ENCODE data around the gene KLK12.
"Not testable (repeated sequence)": the region's sequence is repeated elsewhere in the genome, so short reads cannot be mapped to it uniquely, and the experiment has no call there.

Gene KLK12

DNA sequence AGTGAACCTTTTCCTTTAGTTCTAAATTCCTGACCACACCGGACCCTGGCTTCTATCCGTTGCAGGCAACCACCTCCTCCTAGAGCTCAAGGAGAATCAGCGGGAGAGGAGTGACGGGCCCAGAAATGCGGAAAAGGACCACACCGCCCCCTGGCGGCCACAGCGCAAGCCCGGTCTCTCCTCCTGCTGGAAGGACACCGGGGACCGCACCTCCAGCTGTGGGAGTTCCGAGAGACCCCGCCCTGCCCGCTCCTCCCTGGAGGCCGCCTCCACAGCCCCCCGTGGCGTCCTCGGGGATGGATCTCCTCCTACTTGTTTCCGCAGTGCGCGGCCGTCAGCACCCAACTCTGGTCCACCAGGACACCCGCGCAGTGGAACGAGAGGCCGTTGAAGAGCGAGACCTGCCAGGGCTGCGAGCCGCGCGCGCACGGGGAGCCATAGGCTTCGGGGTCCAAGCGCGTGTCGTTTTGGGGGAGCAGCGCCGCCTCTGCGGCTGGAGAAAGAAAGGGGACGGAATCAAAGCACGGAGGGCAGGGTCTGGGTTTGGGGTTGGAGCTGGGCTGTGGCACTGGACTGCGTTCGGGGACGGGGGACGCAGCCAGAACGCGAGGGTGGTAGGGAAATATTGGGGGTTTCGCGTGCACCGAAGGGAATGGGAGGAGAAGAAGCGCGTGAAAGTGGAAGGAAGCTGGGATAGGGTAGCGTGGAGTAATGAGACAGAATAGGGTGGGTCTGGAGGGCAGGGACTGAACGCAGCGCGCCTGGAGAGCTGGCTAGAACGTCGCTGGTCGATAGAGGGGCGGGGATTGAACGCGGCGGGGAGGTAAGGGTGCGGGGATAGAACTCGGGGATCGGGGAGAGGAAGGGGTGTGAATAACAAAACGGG lies 17.8 kb downstream of the KLK12 start:
- DNase-seq (ENCODE audit: low read depth in 2 of 2, low spot score in 1 of 2): peak in 1 of 2 donors; percentile 24

DNA sequence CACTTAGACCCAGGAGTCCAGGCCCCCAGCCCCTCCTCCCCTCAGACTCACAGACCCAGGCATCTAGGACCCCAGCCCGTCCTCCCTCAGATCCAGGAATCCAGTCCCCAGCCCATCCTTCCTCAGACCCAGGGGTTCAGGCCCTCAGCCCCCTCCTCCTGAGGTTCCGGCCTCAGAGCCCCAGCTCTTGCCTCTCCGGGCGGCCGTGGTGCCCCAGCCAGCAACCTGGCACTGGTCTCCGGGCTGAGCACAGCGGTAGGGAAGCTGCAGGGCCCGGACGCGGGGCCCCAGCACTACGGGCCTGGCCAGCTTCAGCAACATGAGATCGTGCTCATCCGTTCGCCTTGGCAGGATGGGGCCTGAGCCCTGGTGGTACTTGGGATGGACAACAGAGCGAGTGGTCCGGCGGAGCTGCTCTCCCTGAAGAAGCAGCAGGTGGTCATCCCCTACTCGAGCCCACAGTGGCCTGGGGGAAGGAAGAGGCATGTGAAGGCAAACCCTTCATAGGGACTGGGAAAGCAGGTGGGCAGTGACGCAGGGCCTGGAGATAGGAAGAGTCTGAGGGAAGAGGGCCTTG lies 19.0 kb downstream of the KLK12 start:
- no peak for DNase-seq (ENCODE audit: low read depth in 2 of 2, low spot score in 1 of 2)

DNA sequence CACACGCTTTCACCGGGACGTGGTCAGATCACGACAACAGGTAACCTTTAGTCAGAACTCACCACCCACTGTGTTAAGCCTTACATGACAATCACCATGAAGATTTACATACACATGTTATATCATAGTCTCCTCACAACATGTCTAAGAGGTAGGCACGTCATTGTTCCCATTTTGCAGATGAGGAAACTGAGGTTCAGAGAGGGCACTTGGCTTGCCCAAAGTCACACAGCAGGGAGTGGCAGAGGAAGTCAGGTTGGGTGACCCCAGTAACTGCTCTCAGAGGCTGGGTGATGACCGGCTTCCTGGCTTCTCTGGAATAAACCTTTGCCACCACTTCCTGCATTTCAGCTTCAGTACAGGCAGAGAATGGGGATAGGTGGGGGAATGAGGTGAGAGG lies 20.6 kb downstream of the KLK12 start:
- no peak for DNase-seq (ENCODE audit: low read depth in 2 of 2, low spot score in 1 of 2)

DNA sequence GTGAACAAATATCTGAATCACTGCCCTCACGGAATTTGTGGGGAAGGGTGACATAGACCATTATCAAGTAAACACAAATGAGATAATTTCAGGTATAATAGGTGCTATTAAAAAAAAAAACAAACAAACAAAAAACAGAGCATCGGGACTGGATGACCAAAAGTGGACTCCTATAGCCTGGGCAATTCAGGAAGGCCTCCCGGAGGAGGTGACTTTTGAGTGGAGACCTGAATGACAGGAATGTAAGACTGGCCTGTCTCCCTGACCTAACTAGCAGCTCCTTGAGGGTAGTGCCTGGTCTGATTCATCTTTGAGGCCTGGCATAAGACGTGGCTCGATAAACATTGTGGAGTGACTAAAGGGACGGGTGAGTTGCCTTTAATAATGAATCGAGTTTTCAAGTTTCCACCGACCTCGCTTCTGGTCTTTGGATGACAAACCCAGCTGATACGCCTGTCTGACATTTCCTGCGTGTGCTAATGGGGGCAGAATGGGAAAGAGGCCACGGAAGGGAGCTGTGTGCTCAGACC lies 22.1 kb downstream of the KLK12 start:
- DNase-seq (ENCODE audit: low read depth in 2 of 2, low spot score in 1 of 2): no peak

DNA sequence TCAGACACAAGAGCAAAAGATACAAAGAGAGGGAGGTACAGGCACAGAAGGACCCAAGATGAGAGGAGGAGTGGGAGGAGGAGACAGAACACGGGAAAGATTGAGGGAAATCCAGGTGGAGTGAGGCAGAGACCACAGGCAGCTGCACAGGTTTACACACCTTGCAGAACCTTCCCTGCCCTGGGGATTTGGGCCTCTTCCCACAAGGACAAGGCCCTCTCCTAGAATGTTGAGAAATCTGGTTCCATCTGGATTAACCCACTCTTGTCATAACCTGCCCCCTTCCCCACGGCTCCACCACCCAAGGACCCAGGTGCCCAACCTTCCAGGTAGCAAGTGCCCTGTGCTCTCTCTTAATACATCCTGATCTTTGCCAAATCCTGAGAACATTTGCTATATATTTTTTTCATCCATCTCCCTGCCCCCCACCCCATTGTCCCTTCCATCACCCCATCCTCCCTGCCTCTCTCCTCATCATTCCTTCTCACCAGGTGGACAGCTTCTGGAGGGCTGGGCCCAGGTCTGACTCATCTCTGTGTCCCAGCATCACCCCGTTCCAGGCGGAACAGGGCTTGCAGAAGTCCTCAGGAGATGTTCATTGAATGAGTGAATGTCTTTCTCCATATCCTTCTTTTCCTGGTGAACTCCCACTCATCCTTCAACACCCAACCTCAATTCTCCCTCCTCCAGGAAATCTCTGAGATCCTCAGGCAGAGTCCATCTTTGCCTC lies 24.6 kb downstream of the KLK12 start:
- no peak for DNase-seq (ENCODE audit: low read depth in 2 of 2, low spot score in 1 of 2)

DNA sequence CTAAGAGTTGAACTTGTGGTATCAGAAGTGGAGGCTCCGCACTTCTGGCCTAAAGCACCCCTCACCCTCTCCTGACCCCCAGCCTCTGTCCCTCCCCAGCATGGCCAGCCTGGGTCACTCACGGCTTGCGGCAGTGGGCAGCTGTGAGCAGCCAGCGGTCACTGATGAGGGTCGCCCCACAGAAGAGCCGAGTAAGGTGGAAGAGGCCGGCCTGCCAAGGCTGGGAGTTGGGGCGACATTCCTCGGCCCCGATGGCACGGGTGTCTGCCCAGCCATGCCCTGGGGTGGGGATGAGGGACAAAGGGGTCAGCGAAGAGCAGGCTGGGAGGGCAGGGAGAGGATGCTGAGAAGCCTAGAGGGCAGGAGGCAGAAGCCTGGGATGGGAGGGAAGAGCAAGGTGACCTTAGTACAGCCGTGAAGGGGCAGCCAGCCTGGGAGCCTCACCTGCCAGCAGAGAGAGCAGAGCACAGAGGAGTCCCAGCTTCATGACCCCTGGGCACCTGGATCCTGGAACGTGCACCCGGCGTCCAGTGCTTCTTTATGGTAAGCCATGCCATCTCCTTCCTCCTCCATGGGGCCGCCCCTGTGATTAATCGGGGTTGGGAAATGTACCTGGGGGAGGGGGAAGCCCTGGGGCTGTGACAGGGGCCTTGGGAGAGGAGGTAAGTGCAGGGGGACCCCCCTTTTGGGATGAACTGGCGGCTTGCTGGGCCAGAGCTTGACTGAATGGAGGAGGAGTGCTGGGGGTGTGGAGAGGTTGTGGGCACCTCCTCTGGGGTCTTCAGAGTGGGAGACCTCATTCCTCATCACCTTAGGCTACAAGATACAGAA lies 25.5 kb downstream of the KLK12 start:
- DNase-seq (ENCODE audit: low read depth in 2 of 2, low spot score in 1 of 2): no peak

DNA sequence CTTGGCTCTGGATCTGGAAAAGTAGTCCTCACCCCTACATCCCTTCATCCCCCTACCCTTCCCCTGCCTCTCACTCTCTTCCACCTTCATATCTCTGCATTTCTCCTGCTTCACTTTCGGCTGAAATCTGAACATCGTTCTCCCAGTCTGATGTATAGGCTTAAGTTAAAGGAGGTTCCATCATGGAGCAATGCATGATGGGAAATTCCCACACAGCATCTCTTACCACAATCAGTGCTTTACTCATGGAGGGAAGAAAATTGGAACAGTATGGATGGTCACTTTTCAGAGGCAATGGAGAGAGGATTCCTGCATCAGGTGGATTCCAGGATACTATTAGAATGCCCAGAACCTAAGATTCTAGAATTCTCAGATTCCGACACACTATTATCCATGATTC lies 27.3 kb downstream of the KLK12 start:
- no peak for DNase-seq (ENCODE audit: low read depth in 2 of 2, low spot score in 1 of 2)

DNA sequence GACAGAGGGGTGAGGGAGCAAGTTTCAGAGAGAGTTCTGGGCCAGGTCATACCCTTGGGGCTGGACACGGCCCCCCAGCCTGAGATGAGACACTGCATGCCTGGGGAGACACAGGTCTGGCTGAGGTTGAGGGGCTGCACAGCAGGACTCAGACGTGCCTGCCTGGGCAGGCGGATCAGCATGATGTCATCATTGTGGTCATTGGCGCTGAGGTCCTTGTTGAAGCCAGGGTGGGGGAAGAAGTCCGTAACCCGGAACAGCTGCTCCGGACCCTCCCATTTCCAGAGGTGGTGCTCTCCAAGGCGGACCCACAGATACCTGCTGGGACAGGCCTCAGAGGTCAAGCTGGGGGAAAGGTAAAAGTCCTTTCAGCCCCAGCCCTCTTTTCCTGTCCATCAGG lies 28.4 kb downstream of the KLK12 start:
- DNase-seq (ENCODE audit: low read depth in 2 of 2, low spot score in 1 of 2): no peak

DNA sequence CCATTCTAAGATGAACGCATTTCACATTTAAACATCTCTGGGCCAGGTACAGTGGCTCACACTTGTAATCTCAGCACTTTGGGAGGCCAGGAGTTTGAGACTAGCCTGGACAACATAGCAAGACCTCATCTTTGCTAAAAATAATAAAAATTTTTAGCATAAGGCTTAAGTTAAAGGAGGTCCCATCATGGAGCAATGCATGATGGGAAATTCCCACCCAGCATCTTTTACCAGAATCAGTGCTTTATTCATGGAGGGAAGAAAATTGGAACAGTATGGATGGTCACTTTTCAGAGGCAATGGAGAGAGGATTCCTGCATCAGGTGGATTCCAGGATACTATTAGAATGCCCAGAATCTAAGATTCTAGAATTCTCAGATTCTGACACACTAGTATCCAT lies 29.6 kb downstream of the KLK12 start:
- no peak for DNase-seq (ENCODE audit: low read depth in 2 of 2, low spot score in 1 of 2)

DNA sequence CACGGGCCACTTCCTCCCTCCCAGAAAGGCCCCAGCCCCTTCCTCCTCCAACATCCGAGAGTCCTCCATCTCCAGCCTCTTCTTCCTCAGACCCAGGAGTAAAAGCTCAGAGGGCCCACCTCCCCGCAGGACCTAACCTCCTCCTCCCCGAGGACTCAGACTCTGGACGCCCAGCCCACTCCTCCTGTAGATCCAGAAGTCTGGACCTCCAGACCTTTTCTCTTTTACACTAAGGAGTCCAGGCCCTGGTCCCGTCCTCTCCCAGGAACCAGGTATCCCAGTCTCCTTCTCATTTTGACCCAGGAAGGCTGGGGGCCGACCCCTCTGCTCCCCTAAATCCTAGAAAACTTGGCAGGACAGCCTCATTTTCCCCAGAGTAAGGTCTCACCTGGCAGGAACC lies 31.5 kb downstream of the KLK12 start:
- no peak for DNase-seq (ENCODE audit: low read depth in 2 of 2, low spot score in 1 of 2)

DNA sequence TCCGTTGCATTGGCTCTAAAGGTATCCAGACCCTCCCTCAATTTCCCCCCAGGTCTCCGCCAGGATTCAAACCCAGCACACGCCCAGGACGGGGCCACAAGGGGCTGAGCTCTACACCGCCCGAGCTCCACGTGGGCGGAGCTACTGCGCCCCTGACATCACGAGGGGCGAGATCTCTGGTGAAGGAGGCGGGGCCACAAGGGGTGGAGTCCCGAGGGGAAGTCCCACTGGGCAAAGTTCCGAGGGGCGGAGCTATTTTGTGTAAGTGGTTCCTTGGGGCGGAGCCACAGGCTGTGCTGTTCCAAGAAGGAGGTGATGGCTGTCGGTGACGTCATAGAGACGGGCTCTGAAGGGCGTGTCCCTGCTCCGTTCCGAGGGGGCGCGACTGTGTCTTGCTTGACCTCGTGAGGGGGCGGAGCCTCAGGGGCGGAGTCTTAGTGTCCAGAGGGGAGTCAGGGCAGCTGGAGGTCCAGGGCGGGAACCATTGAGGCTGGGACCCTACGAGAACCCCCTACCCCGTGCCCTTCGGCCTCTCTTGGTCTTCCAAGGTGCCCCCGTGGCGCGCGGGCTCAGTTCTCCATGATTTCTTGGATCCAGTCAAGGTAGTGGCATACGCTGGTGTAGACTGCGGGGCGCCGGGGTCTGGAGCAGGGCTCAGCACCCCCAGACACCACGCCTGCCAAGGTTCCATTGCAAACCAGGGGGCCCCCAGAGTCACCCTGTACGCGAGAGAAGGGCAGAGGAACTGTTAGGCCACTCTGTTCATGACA lies 32.1 kb downstream of the KLK12 start:
- no peak for DNase-seq (ENCODE audit: low read depth in 2 of 2, low spot score in 1 of 2)

DNA sequence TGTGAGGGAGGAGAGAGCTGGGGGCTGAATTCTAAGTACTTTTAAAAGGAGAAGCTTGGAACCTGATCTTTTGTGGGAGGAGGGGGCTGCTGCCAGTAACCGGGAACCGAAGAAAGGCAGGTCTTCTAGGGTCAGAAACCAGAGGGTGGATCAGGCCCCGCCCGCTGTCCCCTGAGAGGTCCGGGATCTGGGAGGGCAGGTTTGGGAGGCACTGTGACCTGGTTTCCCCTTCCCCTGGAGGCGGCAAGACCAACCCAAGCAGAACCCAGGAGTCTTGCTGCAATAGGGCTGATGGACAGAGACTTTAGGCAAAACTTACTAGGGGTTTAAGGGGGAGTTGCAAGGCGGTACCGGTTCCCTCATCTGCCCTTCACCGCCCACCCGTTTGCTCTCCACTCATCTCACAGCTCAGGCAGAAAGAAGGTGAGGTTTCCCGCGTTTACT lies 32.7 kb downstream of the KLK12 start:
- DNase-seq (ENCODE audit: low read depth in 2 of 2, low spot score in 1 of 2): no peak

DNA sequence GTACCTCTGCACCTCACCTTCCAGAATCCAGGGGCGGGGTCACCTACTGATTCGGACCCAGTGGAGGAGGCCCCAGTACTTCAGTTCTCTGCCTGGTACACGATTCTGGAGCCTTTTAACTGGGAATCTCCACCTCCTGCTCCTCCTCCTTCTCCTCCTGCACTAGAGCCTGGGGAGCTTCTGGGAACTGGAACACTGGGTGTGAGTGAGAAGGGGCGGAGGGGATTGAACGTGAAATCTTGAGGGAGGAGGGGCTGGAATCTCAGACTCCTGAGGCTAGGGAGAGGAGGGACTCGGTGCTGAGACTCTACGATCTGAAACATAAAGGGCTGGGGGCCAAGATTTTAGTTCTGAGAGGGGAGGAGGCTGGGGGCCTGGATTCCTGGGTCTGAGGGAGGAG lies 33.3 kb downstream of the KLK12 start, which contains the start of gene KLK8:
KLK8 (minus strand) TSS at position 90 of the 400 bp plus-strand sequence. CDS start 437 bp downstream, outside the sequence.
- DNase-seq (ENCODE audit: low read depth in 2 of 2, low spot score in 1 of 2): no peak

DNA sequence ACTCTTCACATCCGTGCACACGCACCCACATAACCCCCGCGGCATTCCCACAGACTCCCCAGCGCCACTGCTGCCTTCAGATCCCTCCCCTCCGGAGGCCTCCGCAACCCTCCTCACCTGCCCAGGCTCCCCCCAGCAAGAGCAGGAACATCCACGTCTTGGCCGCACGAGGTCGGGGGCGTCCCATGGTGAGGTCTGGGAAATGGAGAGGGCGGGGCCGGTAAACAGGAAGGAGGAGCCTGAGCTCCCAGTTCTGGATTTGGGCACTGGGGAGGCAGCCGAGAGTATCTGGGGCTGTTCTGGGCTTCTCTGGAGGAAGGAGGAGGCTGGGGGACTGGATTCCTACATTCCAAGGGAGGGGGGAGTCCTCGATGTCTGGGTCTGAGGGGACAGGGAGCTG lies 33.8 kb downstream of the KLK12 start:
- no peak for DNase-seq (ENCODE audit: low read depth in 2 of 2, low spot score in 1 of 2)

DNA sequence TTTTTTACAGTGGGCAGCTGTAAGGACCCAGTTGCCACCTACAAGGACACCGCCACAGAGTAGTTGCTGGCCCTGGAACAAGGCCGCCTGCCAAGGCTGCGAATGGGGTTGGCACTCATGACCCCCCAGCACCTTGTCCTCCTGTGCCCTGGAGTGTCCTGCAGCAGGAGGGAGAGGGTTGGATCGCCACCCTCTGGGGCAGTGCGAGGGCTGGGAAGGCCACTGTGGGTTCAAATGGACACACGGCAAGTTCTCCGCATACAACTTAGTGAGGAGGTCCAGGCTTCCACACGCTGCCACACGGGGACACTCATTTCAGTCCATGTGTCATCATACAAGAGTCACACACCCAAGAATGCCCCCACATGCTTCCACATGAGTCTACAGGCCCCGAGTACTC lies 34.4 kb downstream of the KLK12 start:
- DNase-seq (ENCODE audit: low read depth in 2 of 2, low spot score in 1 of 2): no peak

DNA sequence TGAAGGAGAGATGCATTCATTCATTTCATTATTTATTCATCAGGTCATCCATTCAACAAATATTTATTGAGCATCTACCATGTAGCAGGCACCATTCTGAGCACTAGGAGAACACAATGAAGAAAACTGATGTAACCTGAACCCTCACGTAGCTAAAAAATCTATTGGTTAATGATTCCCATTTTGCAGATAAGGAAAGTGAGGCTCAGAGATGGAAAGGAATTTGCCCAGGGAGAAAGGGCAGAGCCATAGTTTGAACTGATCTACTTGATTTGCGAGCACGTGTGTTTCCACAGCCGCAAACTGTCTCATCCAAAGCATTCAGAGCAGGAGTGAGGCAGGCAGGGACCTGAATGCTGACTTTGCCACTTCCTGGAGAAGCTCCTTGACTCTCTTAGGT lies 36.1 kb downstream of the KLK12 start:
- DNase-seq (ENCODE audit: low read depth in 2 of 2, low spot score in 1 of 2): no peak

DNA sequence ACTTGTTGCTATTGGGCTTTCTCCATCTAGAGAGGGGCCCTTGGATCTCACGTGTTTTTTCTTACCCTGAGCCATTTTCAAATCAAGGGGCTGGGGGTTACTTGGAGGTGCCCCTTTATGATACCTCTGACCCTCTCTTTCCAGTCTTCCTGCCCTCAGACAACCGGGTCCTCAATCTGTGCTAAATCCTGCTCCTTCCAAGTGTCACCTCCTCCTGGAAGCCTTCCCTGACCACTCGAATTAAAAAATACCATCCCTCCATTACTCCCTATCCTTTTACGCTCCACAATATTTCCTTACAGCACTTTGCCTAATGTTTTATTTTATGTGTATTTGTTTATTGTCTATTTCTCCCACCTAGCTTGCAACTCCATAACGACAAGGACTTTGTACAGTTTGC lies 36.7 kb downstream of the KLK12 start:
- no peak for DNase-seq (ENCODE audit: low read depth in 2 of 2, low spot score in 1 of 2)

DNA sequence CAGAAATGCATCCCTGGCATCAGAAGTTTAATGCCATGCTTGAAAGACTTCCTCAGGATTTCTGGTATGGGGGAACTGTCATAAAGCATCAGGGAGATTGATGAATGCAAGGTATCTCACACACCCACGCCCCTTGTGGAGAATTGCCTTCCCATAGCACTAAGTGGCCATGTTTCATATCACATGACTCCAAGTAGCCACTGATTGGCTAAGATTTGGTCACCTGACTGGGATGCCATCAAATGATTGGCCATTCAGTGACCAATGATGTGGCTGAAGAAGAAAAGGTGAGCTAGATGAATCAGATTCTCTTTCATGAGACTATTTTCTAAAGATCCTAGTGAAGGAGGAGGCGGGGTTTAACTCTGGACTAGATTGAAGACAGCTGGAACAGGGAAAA lies 40.7 kb downstream of the KLK12 start:
- no peak for DNase-seq (ENCODE audit: low read depth in 2 of 2, low spot score in 1 of 2)

DNA sequence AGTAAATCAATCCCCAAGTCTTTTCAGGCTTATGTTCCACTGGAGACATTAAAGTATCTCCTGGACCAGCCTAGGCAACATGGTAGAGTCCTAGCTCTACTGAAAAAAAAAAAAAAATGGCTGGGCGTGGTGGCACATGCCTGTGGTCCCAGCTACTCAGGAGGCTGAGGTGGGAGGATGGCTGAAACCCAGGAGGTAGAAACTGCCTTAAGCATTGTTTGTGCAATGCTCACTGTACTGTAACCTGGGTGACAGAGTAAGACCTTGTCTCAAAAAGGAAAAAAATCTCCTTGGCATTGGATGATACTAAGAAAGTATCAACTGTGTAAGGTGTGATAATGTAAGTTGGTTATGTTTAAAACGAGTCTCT lies 42.2 kb downstream of the KLK12 start:
- no peak for DNase-seq (ENCODE audit: low read depth in 2 of 2, low spot score in 1 of 2)

DNA sequence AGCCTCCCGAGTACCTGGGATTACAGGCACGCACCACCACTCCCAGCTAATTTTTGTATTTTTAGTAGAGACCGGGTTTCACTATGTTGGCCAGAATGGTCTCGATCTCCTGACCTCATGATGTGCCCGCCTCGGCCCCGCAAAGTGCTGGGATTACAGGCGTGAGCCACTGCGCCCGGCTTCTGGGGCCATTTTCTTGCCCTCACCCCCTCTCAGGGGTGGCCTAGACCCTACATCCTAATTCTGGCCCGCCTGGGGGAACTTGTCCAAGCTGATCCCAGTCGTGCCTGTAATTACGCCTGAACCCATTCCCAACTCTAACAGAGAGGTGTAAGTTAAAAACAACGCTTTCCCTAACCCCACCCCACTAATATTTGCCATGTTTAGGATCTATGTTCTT lies 50.4 kb downstream of the KLK12 start:
- not testable (repeated sequence) for DNase-seq (ENCODE audit: low read depth in 2 of 2, low spot score in 1 of 2)
